A549 (cell line): ENCODE results near the gene PIK3R1. TPM values are rescaled to one million over a fixed set of nuclear protein-coding genes. Genes with fewer than 3 reads are reported as not detected.

Experiments used
- ATAC-seq, 2 experiments: fragments of 200-7000 bp in 1 of 2; fragments of >200 bp in 1 of 2; cut with Nextera tagmentation in 1 of 2; cut with Tn5 transposase in 1 of 2; 3 replicates each; pipeline versions ENCODE4 v1.8.0 to v1.9.1; 2018 to 2020; ENCODE audit warnings: mild to moderate bottlenecking in 1 of 2, moderate library complexity in 1 of 2
- CTCF ChIA-PET: fragments of 300-600 bp; sonication (Branson Sonifier 250); formaldehyde crosslinking; extraction: SDS; loops from one replicate; lab custom pipeline; 2021; ENCODE audit warnings: antibody characterized with exemption, inconsistent platforms; lab: Yijun Ruan, JAX
- POLR2A ChIA-PET: fragments of 350-600 bp; formaldehyde crosslinking; extraction: SDS; loops from one replicate; lab custom pipeline; 2021; ENCODE audit warnings: antibody characterized with exemption, inconsistent platforms; lab: Yijun Ruan, JAX
- DNase-seq, 2 experiments: peaks; one replicate each; pipeline versions ENCODE4 v3.0.0 to v3.0.0-alpha.2; 2011 to 2016; ENCODE audit warnings: low read depth in 1 of 2, low spot score in 1 of 2
- FAIRE-seq: peaks from 2 replicates; lab custom pipeline; 2011; peaks lifted over from hg19 to GRCh38; lab: Jason Lieb, UNC
- H3K27ac ChIP-seq, 2 experiments: fragments of >200 bp; sonication (Bioruptor Twin); formaldehyde crosslinking; 3 replicates each; pipeline ENCODE4 v1.5.1; 2016 to 2017
- H3K4me1 ChIP-seq: fragments of >200 bp; sonication (Bioruptor Twin); formaldehyde crosslinking; 3 replicates; pipeline ENCODE4 v1.6.1; 2016
- H3K4me2 ChIP-seq: fragments of >200 bp; sonication (Bioruptor Twin); formaldehyde crosslinking; 3 replicates; pipeline ENCODE4 v1.6.1; 2016
- H3K4me3 ChIP-seq: fragments of >200 bp; sonication (Bioruptor Twin); formaldehyde crosslinking; 3 replicates; pipeline ENCODE4 v1.5.1; 2016
- H3K9me3 ChIP-seq: fragments of >200 bp; sonication (Bioruptor Twin); formaldehyde crosslinking; 3 replicates; pipeline ENCODE4 v1.6.1; 2016
- BHLHE40 ChIP-seq: IDR thresholded peaks from 2 replicates; pipeline ENCODE4 v1.6.1; 2012; ENCODE audit warnings: low read depth, low read length, inconsistent platforms
- CBX2 ChIP-seq: fragments of 200-600 bp; sonication (generic); IDR thresholded peaks from 2 replicates; pipeline ENCODE4 v1.6.1; 2016; ENCODE audit warnings: low read depth, mild to moderate bottlenecking, borderline replicate concordance
- CHD2 ChIP-seq: fragments of 150-350 bp; IDR thresholded peaks from 2 replicates; pipeline ENCODE4 v1.6.1; 2014; ENCODE audit warnings: low read length; ENCODE audit not compliant: partially characterized antibody
- E2F6 ChIP-seq: IDR thresholded peaks from 2 replicates; pipeline ENCODE4 v1.6.1; 2012; ENCODE audit warnings: low read depth, borderline replicate concordance
- ELK1 ChIP-seq: fragments of 150-350 bp; IDR thresholded peaks from 2 replicates; pipeline ENCODE4 v1.6.1; 2014; ENCODE audit warnings: low read depth, mild to moderate bottlenecking, low read length
- FOSB ChIP-seq: fragments of 250-450 bp; sonication (Bioruptor Pico); IDR thresholded peaks from 2 replicates; pipeline ENCODE4 v1.5.0; 2020; ENCODE audit warnings: mild to moderate bottlenecking, moderate library complexity
- FOSL2 ChIP-seq, 2 experiments: fragments of 450-650 bp in 1 of 2; fragments of >200 bp in 1 of 2; sonication (Bioruptor Twin) in 1 of 2; formaldehyde crosslinking; IDR thresholded peaks; 2 replicates each; pipeline versions ENCODE4 v1.5.0 to v1.6.1; 2016 to 2020; ENCODE audit warnings: mild to moderate bottlenecking in 1 of 2, moderate library complexity in 1 of 2
- HES2 ChIP-seq: fragments of >200 bp; sonication (Bioruptor Twin); formaldehyde crosslinking; IDR thresholded peaks from 2 replicates; pipeline ENCODE4 v1.6.1; 2016
- HEYL ChIP-seq: fragments of 250-450 bp; sonication (Bioruptor Pico); IDR thresholded peaks from 2 replicates; pipeline ENCODE4 v1.8.0; 2021; ENCODE audit warnings: mild to moderate bottlenecking, moderate library complexity
- HOXA7 ChIP-seq: fragments of 250-450 bp; sonication (Bioruptor Pico); IDR thresholded peaks from 2 replicates; pipeline ENCODE4 v1.5.0; 2020; ENCODE audit warnings: mild to moderate bottlenecking, moderate library complexity
- JUN ChIP-seq, 2 experiments: fragments of >200 bp; sonication (Bioruptor Twin); formaldehyde crosslinking; IDR thresholded peaks; 2 replicates in 1 of 2; 3 replicates in 1 of 2; pipeline ENCODE4 v1.6.1; 2016 to 2017
- MAFK ChIP-seq: fragments of 450-650 bp; IDR thresholded peaks from 2 replicates; pipeline ENCODE4 v1.6.1; 2014; ENCODE audit not compliant: partially characterized antibody
- MAX ChIP-seq: IDR thresholded peaks from 2 replicates; pipeline ENCODE4 v1.6.1; 2012
- NFE2L2 ChIP-seq: fragments of 150-350 bp; conservative IDR thresholded peaks from 2 replicates; pipeline ENCODE4 v1.6.1; 2014; ENCODE audit warnings: low read length
- NPAS2 ChIP-seq: fragments of 250-450 bp; sonication (Bioruptor Pico); IDR thresholded peaks from 2 replicates; pipeline ENCODE4 v1.8.0; 2022; ENCODE audit warnings: mild to moderate bottlenecking, moderate library complexity, borderline replicate concordance
- NR3C1 ChIP-seq: fragments of >200 bp; sonication (Bioruptor Twin); formaldehyde crosslinking; IDR thresholded peaks from 3 replicates; pipeline ENCODE4 v1.6.1; 2017
- PBX3 ChIP-seq: IDR thresholded peaks from 2 replicates; pipeline ENCODE4 v1.6.1; 2012
- POLR2A ChIP-seq: IDR thresholded peaks from 2 replicates; pipeline ENCODE4 v1.6.1; 2012; ENCODE audit warnings: mild to moderate bottlenecking, low read length
- RFX5 ChIP-seq: fragments of 450-650 bp; IDR thresholded peaks from 2 replicates; pipeline ENCODE4 v1.7.1; 2014; ENCODE audit warnings: antibody characterized with exemption, mild to moderate bottlenecking, moderate library complexity
- RNF2 ChIP-seq: fragments of 200-600 bp; sonication (generic); IDR thresholded peaks from 2 replicates; pipeline ENCODE4 v1.6.1; 2016; ENCODE audit warnings: low read depth, mild to moderate bottlenecking, antibody characterized with exemption, moderate library complexity, borderline replicate concordance
- TFCP2L1 ChIP-seq: fragments of 250-450 bp; sonication (Bioruptor Pico); IDR thresholded peaks from 2 replicates; pipeline ENCODE4 v1.5.0; 2021; ENCODE audit warnings: mild to moderate bottlenecking
- USF2 ChIP-seq: fragments of 450-650 bp; IDR thresholded peaks from 2 replicates; pipeline ENCODE4 v1.6.1; 2014; ENCODE audit warnings: antibody characterized with exemption
- ZC3H11A ChIP-seq: fragments of 450-650 bp; IDR thresholded peaks from 2 replicates; pipeline ENCODE4 v1.6.1; 2014; ENCODE audit warnings: antibody characterized with exemption, mild to moderate bottlenecking
- WGBS: methylation state at CpG from one replicate; pipeline ENCODE4 v1.1.6; 2017; ENCODE audit errors: missing lambda C conversion rate; 5-methylcytosine and 5-hydroxymethylcytosine counted together
- polyA plus RNA-seq, 4 experiments: library from polyadenylated mRNA; depleted of rRNA in 3 of 4; stranded (reverse); fragments of >200 nt; fragmentation: RNase III in 1 of 4; extraction: RNeasy Plus Mini Kit Qiagen cat#74134 plus additional on column Dnase treatment in 1 of 4; gene quantifications; 2 replicates in 3 of 4; 3 replicates in 1 of 4; pipeline ENCODE4 v1.2.3, GENCODE V29; 2011 to 2017

PIK3R1 gene
- polyA plus RNA-seq, 2 of the 4 experiments (the other 2 are of a cell fraction) = 5.5 to 5.7 TPM

GRCh38 chr5:68180121-68181038 lies 35.2 kb upstream of the PIK3R1 start:
- Histone ChIP-seq H3K9me3 (no peaks in the 10 kb centered on the region), H3K4me1 (no peaks in the 10 kb centered on the region), H3K4me3 (no peak overlapping the region), H3K4me2 (no peak overlapping the region), H3K27ac (no peak overlapping the region)
- no peak for FAIRE-seq
- TF ChIP-seq HOXA7 (no peak), RFX5 (no peak), HES2 (no peak), USF2 (no peak), BHLHE40 (no peak), NFE2L2 (no peak), NPAS2 (CRISPR knock-in tag) (no peak), MAX (no peak)
- ATAC-seq = no peak
- no peak for DNase-seq
- ChIA-PET CTCF (interaction anchor here (0.5 to 1.0 kb wide), 2 partner anchors 11 to 1225 kb away, joined by 3 to 4 read pairs; no protein-coding TSS in a partner anchor), POLR2A (no interaction called here)

- Histone ChIP-seq H3K4me2 (no peak overlapping the region), H3K27ac (no peak overlapping the region), H3K4me1 (no peaks in the 10 kb centered on the region), H3K4me3 (no peak overlapping the region), H3K9me3 (no peaks in the 10 kb centered on the region)
- WGBS = 81% methylated on average over 3 of the region's 3 CpGs
- ATAC-seq (no peak), DNase-seq (no peak), FAIRE-seq (no peak)
- ChIA-PET CTCF (interaction anchor here (0.5 to 1.2 kb wide), 2 partner anchors 8 to 1226 kb away, joined by 3 to 4 read pairs; no protein-coding TSS in a partner anchor), POLR2A (no interaction called here)
- TF ChIP-seq POLR2A (no peak), BHLHE40 (no peak), PBX3 (no peak), TFCP2L1 (CRISPR knock-in tag) (no peak), CHD2 (no peak), RNF2 (no peak), JUN (IDR thresholded peaks at IDR 0.05) (no peak), FOSL2 (IDR thresholded peaks at IDR 0.05) (no peak), FOSL2 (CRISPR knock-in tag; IDR thresholded peaks at IDR 0.05) (no peak), NPAS2 (CRISPR knock-in tag) (no peak), CBX2 (no peak), HEYL (CRISPR knock-in tag) (no peak), ELK1 (no peak), MAFK (no peak), E2F6 (no peak), FOSB (CRISPR knock-in tag) (no peak), HES2 (no peak), NR3C1 (no peak), ZC3H11A (no peak)
Measured at GRCh38 chr5:68181039-68181599, 34.4 kb upstream of the PIK3R1 start.
